22Rv1 (cell line): ENCODE data around the gene CASP3.

Source experiments
- CTCF ChIP-seq: fragments of 450-650 bp; IDR thresholded peaks from 2 replicates; pipeline ENCODE4 v1.5.1; 2017; ENCODE audit warnings: mild to moderate bottlenecking
- ZFX ChIP-seq: fragments of 450-650 bp; IDR thresholded peaks from 2 replicates; pipeline ENCODE4 v1.6.1; 2017; ENCODE audit warnings: antibody characterized with exemption, borderline replicate concordance

GRCh38 chr4:184645904-184646610 is 3.2 kb downstream of the CASP3 start:
- TF ChIP-seq CTCF, result no peak
- TF ChIP-seq ZFX, result no peak
